D721Med (cell line): ENCODE data around the gene GAREM1.

Experiments
- DNase-seq: peaks from one replicate; pipeline ENCODE4 v3.0.0; 2011; ENCODE audit warnings: low spot score; ENCODE audit not compliant: insufficient read length
- FAIRE-seq: peaks from 2 replicates; lab custom pipeline; 2011; peaks lifted over from hg19 to GRCh38; lab: Jason Lieb, UNC
- CTCF ChIP-seq: IDR thresholded peaks from 2 replicates; pipeline ENCODE4 v1.5.1; 2012; ENCODE audit warnings: mild to moderate bottlenecking, control low read depth; ENCODE audit not compliant: insufficient read depth; ENCODE audit errors: missing control alignments

The GAREM1 gene

GRCh38 chr18:32276256-32276655 is 194.4 kb downstream of the GAREM1 start:
- no peak for TF ChIP-seq CTCF
- FAIRE-seq, result peak; percentile 66
- no peak for DNase-seq

GRCh38 chr18:32275221-32275620 is 195.5 kb downstream of the GAREM1 start:
- no peak for TF ChIP-seq CTCF
- no peak for FAIRE-seq
- no peak for DNase-seq

- DNase-seq, result no peak
- TF ChIP-seq CTCF, result no peak
- no peak for FAIRE-seq
Observed at GRCh38 chr18:32274307-32274706, 196.4 kb downstream of the GAREM1 start.

- DNase-seq (peak; percentile 55), FAIRE-seq (peak; percentile 94)
- peak; percentile 82 for TF ChIP-seq CTCF
Observed at GRCh38 chr18:32271672-32272208, 198.9 kb downstream of the GAREM1 start.

- FAIRE-seq (peak; percentile 71), DNase-seq (no peak)
- no peak for TF ChIP-seq CTCF
Observed at GRCh38 chr18:32270341-32270740, 200.3 kb downstream of the GAREM1 start.

GRCh38 chr18:32267463-32267862 is 203.2 kb downstream of the GAREM1 start:
- no peak for FAIRE-seq
- no peak for DNase-seq
- TF ChIP-seq CTCF, result no peak

GRCh38 chr18:32264401-32264800 is 206.3 kb downstream of the GAREM1 start:
- TF ChIP-seq CTCF, result no peak
- DNase-seq (no peak), FAIRE-seq (peak; percentile 53)
